Neuron (in vitro differentiated cells): Measurements from ENCODE around the gene LIAS.
"Not testable (repeated sequence)": the region's sequence is repeated elsewhere in the genome, so short reads cannot be mapped to it uniquely, and the experiment has no call there.

ENCODE experiments used
- H2AFZ ChIP-seq: one replicate; pipeline ENCODE4 v1.6.1; 2013; ENCODE audit warnings: low read depth, mild to moderate bottlenecking, inconsistent platforms, low read length, moderate library complexity
- H3K27me3 ChIP-seq: one replicate; pipeline ENCODE4 v1.6.1; 2013; ENCODE audit warnings: low read length; ENCODE audit not compliant: insufficient read depth
- H3K36me3 ChIP-seq: one replicate; pipeline ENCODE4 v1.6.1; 2013; ENCODE audit warnings: low read length; ENCODE audit not compliant: insufficient read depth
- H3K4me1 ChIP-seq: one replicate; pipeline ENCODE4 v1.6.1; 2013; ENCODE audit warnings: low read length; ENCODE audit not compliant: insufficient read depth
- H3K4me3 ChIP-seq: 2 replicates; pipeline ENCODE4 v1.5.1; 2013; ENCODE audit warnings: mild to moderate bottlenecking, low read length, moderate library complexity
- H3K9me3 ChIP-seq: one replicate; pipeline ENCODE4 v1.6.1; 2013; ENCODE audit warnings: low read length

The LIAS gene

DNA sequence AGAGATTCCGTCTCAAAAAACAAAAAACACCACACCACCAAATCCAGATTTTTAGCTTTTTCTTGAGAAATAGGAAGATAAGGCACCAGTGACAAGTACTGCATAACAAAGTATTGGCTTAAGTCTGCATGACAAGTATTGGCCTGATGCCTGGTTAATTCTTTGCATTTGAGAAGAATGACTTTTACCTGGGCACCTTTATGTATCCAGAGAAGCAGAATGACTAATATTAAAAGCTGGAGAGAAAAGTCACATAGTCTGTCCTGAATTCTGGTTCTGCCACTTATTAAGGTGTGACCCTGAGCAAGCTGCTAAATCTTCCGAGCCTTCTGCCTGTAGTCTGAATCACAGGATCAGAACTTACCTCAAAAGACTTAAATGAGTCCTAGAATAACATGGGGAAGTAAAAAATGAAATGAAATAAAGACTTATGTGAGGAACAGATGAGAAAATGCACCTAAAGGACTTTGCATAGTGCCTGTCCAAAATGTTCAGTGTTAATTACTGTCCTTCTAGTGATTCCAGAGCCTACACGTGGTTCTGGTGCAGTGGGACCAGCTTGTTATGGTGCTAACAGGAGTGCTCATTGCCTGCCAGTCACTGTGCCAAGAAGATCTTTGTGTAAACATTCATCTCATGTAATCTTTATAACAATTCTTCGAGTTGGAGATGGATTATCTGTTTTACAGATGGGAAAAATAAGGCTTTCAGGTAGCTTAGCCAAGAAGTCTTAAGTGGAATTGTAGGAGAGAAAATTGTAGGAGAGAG is 36.8 kb downstream of the LIAS start:
- no peaks in the 10 kb centered on the region for H3K9me3 ChIP-seq
- no peaks in the 10 kb centered on the region for H3K4me1 ChIP-seq
- H3K36me3 ChIP-seq, result peaks cover 18% of the 10 kb centered on the region
- no peaks in the 10 kb centered on the region for H3K27me3 ChIP-seq
- no peak overlapping the region for H3K4me3 ChIP-seq
- no peak overlapping the region for H2AFZ ChIP-seq

DNA sequence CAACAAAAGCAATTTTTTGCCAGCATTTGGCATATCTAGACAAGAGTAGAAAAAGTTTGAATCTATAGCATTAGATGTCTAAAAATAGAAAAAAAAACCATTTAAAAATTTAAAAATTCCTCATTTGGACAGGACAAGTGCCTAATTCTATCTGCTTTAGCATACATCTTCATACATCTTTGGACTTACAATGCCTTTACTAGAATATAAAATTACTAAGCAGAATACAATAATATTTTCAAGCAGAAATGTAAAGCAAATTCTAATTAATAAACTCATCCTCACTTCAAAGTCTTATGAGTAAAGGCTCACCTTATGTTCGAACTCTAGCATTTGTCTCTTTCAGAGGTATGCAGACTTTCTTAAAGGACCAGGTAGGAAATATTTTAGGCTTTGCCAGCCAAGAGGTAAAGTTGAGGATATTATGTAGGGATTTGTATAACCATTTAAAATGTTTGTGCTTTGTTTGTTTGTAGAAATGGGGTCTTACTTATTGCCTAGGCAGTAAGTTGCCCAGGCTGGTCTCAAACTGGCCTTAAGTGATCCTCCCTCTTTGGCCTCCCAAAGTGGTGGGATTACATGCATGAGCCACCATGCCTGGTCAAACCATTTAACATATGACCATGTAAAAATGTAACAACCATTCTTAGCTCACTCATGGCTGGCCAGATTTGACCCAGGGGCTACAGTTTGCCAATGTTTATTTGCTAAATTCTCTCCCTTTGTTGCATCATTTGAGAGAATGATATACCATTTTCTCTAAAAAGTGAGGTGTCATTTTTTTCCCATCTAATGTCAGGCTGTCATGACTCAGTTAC is 39.3 kb downstream of the LIAS start:
- no peaks in the 10 kb centered on the region for H3K4me1 ChIP-seq
- no peak overlapping the region for H2AFZ ChIP-seq
- no peaks in the 10 kb centered on the region for H3K27me3 ChIP-seq
- H3K9me3 ChIP-seq, result no peaks in the 10 kb centered on the region
- H3K36me3 ChIP-seq, result peaks cover 31% of the 10 kb centered on the region
- no peak overlapping the region for H3K4me3 ChIP-seq

DNA sequence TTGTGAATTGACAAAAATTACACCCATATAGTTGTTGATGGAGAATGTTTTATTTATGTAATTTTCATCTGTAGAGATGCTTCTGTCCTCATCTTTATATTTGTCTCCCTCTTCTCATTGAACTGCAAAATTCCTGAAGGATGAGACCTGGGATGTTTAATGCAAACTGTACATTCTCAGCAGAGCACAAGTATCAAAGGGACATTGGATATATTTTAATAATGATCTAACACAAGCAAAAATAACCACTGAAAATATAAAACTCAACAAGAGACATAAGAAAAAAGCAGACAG is 39.8 kb downstream of the LIAS start:
- Histone ChIP-seq H3K36me3 (peaks cover 36% of the 10 kb centered on the region), H2AFZ (no peak overlapping the region), H3K4me3 (no peak overlapping the region), H3K9me3 (no peaks in the 10 kb centered on the region), H3K27me3 (no peaks in the 10 kb centered on the region), H3K4me1 (no peaks in the 10 kb centered on the region)

DNA sequence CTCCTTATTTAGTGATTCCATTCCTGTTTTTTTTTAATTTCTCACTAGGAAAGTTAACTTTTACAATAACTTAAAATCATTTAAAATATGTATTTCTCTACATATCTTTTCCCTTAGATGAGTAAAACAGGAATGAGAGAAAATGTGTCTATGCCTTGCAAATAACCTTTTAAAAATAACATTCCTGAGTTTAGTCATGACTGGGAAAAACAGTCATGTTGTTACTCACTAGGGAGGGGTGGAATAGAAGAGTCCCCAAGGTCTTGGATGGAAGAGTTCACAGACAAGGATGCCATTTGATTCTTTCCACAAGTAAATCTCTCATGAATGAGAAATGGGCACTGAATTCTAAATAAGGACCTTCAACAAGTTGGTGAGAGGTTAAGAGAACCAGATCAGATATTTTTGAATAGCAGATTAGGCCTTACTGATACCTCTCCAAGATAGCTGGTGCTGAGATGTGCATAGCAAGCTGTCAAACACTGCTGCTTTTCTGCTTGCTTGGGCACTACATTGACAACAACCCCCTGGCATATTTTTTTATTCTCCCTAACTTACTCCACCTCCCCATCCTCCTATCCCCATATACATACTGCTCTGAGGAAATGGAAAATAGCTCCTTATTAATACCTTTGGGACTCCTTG is 43.3 kb downstream of the LIAS start:
- Histone ChIP-seq H2AFZ (no peak overlapping the region), H3K27me3 (no peaks in the 10 kb centered on the region), H3K4me1 (no peaks in the 10 kb centered on the region), H3K9me3 (no peaks in the 10 kb centered on the region), H3K4me3 (no peak overlapping the region), H3K36me3 (peaks cover 68% of the 10 kb centered on the region)

DNA sequence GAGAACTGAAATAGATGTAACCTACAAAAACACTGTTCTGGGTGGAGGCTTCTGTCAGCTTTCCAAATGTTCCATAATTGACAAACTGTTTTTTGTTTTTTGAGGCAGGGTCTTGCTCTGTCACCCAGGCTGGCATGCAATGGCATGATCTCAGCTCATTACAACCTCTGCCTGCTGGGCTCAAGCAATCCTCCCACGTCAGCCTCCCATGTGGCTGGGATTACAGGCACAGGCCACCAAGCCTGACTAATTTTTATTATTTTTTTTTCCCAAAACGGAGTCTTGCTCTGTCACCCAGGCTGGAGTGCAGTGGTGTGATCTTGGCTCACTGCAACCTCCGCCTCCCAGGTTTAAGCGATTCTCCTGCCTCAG is 43.8 kb downstream of the LIAS start:
- H3K36me3 ChIP-seq, result peaks cover 71% of the 10 kb centered on the region
- not testable (repeated sequence) for H3K4me3 ChIP-seq, H2AFZ ChIP-seq, H3K27me3 ChIP-seq, H3K4me1 ChIP-seq, H3K9me3 ChIP-seq

DNA sequence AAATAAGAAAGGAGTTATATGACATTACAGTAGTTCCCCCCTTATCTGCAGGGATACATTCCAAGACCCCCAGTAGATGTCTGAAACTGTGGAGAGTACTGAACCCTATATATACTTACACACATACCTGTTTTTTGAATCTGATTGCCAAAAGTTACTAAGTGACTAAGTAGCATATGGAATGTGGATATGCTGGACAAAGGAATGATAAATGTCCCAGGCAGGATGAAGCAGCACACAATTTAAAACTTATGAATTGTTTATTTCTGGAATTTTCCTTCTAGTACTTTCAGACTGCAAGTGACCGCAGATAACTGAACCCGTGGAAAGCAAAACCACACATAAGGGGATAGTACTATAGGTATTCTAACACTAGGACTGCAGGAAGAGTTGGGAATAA is 45.7 kb downstream of the LIAS start:
- H2AFZ ChIP-seq, result no peak overlapping the region
- H3K36me3 ChIP-seq, result peaks cover 76% of the 10 kb centered on the region
- H3K9me3 ChIP-seq, result no peaks in the 10 kb centered on the region
- no peaks in the 10 kb centered on the region for H3K27me3 ChIP-seq
- H3K4me3 ChIP-seq, result no peak overlapping the region
- H3K4me1 ChIP-seq, result no peaks in the 10 kb centered on the region

DNA sequence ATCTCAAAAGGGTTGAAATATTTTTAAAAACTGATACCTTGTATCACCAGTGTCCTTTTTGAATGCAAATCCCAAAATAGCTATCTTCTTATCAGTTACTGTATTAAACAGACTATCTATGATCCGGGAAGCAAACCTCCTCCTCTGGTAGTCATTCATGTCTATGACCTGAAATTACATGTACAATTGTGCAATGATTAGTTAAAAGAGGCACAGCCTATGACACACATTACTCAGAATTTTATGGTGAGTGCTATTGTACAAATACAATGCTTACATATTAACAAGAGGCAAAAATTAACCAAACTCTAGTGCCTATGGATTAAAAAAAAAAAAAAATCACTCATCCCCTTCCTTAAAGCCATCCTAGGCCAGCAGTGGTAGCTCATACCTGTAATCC is 46.7 kb downstream of the LIAS start:
- H3K36me3 ChIP-seq, result peaks cover 82% of the 10 kb centered on the region
- no peak overlapping the region for H3K4me3 ChIP-seq
- no peaks in the 10 kb centered on the region for H3K27me3 ChIP-seq
- H3K9me3 ChIP-seq, result no peaks in the 10 kb centered on the region
- no peaks in the 10 kb centered on the region for H3K4me1 ChIP-seq
- H2AFZ ChIP-seq, result no peak overlapping the region

DNA sequence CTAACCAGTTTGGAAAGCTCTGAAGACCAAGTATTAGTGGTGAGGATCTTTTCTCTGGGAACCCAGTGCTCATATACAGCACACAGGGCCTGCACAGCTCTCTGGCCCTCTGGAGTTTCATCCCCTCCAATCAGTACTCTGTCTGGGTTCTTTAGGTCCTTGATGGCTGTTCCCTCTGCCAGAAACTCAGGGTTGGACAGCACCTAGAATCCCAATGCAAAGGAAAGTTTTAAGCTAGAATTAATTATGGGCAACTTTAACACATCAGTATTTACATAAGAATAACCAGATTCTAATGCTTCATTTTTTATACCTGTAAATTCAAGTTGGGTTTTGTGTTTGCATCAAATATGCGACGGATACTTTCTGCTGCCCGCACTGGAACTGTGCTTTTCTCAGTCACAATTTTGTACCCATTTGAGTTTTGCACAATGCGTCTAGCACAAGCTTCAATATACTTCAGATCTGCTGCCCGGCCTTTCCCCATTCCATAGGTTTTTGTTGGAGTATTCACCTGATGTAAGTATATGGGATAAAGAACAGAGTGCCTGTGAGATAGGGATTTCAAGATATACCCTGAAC is 51.6 kb downstream of the LIAS start:
- Histone ChIP-seq H3K27me3 (no peaks in the 10 kb centered on the region), H3K4me3 (no peak overlapping the region), H3K36me3 (peaks cover 82% of the 10 kb centered on the region), H3K9me3 (no peaks in the 10 kb centered on the region), H2AFZ (no peak overlapping the region), H3K4me1 (no peaks in the 10 kb centered on the region)

DNA sequence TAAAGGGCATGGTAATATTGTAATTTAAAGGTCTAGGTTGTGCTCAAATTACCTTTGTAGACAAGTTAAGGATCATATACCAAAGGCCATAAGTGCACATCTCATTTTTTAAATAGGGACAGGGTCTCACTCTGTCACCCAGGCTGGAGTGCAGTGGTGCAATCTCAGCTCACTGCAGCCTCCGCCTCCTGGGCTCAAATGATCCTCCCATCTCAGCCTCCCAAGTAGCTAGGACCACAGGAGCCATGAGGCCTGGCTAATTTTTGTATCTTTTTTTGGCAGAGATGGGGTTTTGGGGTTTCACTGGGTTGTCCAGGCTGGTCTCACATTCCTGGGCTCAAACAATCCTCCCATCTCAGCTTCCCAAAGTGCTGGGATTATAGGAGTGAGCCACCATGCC is 55.4 kb downstream of the LIAS start:
- not testable (repeated sequence) for H3K9me3 ChIP-seq, H3K4me1 ChIP-seq, H2AFZ ChIP-seq, H3K4me3 ChIP-seq, H3K27me3 ChIP-seq
- H3K36me3 ChIP-seq, result peaks cover 69% of the 10 kb centered on the region

DNA sequence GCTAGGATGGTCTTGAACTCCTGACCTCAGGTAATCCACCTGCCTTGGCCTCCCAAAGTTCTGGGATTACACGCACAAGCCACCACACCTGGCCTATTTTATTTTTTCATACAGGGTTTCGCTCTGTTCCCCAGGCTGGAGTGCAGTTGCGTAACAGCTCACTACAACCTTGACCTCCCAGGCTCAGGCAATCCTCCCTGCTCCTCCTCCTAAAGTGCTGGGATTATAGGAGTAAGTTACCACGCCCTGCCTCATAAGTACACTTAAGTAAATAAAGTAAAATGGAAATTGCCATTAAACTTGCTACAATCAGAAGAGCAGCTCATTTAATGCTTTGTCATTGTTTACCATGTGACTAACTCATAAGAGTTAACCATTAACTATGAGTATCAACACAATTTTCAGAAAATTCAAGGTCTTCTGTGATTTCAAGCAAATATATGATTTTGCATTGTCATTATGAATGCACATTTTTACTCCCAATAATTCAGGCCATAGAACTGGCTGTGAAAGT is 56.1 kb downstream of the LIAS start:
- Histone ChIP-seq H3K27me3 (no peaks in the 10 kb centered on the region), H3K9me3 (no peaks in the 10 kb centered on the region), H3K4me3 (no peak overlapping the region), H2AFZ (no peak overlapping the region), H3K4me1 (no peaks in the 10 kb centered on the region), H3K36me3 (peaks cover 69% of the 10 kb centered on the region)

DNA sequence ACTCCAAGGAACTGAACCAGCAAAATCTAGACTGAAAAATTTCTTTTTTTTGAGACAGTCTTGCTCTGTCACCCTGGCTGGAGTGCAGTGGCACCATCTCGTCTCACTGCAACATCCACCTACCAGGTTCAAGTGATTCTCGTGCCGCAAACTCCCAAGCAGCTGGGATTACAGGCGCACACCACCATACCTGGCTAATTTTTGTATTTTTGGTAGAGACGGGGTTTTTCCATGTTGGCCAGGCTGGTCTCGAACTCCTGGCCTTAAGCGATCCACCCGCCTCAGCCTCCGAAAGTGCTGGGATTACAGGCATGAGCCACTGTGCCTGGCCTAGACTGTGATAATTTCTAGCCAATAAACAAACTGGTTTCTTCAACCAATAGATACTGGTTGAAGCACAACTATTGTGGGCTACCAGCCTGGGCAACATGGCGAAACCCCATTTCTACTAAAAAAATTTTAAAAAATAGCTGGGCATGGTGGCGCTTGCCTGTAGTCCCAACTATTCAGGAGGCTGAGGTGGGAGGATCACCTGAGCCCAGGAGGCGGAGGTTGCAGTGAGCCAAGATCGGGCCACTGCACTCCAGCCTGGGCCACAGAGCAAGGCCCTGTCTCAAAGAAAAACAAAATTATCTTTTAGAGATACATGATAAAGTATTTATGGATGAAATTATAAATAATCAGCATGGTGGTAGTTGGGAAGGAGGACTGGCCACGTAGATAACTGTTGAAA is 57.0 kb downstream of the LIAS start:
- not testable (repeated sequence) for H3K4me3 ChIP-seq, H3K4me1 ChIP-seq, H3K27me3 ChIP-seq, H2AFZ ChIP-seq, H3K9me3 ChIP-seq
- peaks cover 62% of the 10 kb centered on the region for H3K36me3 ChIP-seq

DNA sequence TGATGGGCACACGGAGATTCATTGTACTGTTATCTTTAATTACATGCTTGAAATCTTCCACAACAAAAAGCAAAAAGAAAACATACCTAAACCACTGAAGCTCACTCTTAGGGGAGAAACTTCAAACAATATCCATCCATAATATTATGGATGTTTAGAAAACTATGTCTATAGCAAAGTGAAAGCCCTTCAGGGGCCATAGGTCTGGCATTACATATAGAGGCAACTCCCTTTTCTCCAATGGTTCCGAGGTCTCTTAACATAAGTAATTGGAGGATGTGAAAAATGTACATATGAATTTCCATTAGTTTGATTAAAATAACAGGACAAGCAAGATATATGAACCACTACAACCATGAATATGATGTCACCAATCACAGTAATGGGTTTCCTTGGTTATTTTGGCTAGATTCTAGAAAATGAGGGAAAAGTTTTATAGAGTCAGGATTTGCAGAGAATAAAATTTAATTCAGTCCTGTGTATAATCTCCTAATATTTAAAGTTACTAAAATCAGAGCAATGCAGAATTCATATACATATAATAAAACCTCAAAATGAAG is 57.6 kb downstream of the LIAS start:
- no peak overlapping the region for H3K4me3 ChIP-seq
- H3K9me3 ChIP-seq, result no peaks in the 10 kb centered on the region
- no peaks in the 10 kb centered on the region for H3K27me3 ChIP-seq
- peaks cover 64% of the 10 kb centered on the region for H3K36me3 ChIP-seq
- H3K4me1 ChIP-seq, result no peaks in the 10 kb centered on the region
- no peak overlapping the region for H2AFZ ChIP-seq
